Middle frontal gyrus (tissue), 1 donor: ENCODE results near the gene SVOP.
"Not testable (repeated sequence)": the region's sequence is repeated elsewhere in the genome, so short reads cannot be mapped to it uniquely, and the experiment has no call there.

ENCODE experiments used
- DNase-seq: peaks from one replicate; pipeline ENCODE4 v3.0.0-alpha.2; 2015; ENCODE audit warnings: low spot score; ENCODE audit errors: extremely low spot score

SVOP gene

GRCh38 chr12:108896336-108896735 lies 124.5 kb downstream of the SVOP start:
- DNase-seq: no peak

- no peak for DNase-seq
Observed at GRCh38 chr12:108895220-108895802, 125.6 kb downstream of the SVOP start.

DNA sequence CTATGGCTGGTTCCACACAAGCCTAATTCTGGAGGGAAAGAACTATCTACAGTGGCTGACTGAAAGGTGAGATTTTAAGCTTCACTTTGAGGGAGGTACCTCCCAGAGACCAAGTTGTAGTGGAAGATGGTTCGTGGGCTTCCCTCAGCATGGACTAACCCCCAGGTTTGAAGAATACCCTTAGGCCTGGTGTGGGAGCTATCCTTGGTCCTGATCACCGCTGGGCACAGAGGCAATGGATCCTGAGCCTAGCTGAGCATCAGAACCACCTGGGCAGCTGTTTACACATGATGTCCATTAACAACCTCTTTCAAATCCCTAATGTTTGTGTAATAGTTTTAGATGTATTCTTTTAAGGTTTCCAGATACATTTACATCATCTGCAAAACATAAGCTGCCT lies 130.7 kb downstream of the SVOP start:
- DNase-seq: no peak

DNA sequence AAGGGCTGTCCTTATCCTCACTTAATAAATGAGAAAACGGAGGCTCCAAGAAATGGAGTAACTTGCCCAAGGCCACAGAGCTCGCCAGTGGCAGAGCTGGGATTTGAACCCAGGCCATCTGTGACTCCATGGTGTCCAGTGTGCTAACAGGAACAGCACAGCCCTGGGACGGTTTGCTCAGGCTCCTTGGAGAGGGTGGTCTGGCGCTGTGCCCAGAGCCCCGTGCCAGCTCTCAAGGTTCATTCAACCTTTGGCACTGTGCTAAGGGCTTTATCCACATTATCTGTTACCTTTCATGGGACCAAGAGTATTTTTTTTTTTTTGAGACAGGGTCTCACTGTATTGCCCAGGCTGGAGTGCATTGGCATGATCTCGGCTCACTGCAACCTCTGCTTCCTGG lies 132.8 kb downstream of the SVOP start:
- DNase-seq: no peak

DNA sequence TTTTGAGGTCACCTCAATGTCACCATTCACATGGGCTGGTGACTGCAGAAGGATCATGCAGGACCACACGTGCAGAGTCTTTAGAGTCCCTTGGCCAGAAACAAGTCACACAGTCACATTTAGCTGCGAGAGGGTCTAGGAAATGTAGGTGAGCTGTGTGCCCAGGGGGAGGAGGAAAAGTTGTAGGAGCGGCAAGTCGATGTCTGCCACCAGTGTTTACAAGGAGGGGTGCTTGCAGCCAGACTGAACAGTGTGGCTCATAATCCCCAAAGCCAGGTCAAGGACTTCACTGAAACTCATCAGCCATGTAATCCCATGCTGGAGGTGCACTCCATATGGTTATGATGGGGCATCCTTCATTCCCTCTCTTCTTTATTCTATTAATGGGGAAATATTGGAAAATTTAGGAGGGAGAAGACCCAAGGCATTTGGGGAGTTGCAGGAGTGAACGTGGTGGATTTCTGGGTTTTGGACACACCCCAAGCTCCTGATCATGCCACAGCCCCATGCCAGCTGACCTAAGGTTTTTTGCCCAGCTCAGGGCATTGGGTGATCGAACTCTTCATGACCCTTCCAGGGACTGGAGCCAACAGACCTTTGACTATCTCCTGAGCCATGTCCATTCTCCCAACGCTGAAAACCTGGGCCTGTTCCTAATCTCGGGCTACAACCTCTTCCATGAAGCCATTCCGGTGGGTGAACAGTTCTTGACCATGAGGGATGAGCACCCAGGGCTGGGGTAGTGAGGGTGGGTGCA lies 133.8 kb downstream of the SVOP start:
- no peak for DNase-seq

- no peak for DNase-seq
Observed at GRCh38 chr12:108884116-108885012, 136.5 kb downstream of the SVOP start.

GRCh38 chr12:108881953-108882352 lies 138.9 kb downstream of the SVOP start:
- no peak for DNase-seq

- DNase-seq: no peak
Observed at GRCh38 chr12:108879615-108880254, 141.1 kb downstream of the SVOP start, which contains the start of gene DAO. TSS of gene DAO (plus strand) at chr12:108880092. CDS start at chr12:108885007, 4,915 bp downstream.

- no peak for DNase-seq
Observed at GRCh38 chr12:108876550-108876949, 144.3 kb downstream of the SVOP start.

DNA sequence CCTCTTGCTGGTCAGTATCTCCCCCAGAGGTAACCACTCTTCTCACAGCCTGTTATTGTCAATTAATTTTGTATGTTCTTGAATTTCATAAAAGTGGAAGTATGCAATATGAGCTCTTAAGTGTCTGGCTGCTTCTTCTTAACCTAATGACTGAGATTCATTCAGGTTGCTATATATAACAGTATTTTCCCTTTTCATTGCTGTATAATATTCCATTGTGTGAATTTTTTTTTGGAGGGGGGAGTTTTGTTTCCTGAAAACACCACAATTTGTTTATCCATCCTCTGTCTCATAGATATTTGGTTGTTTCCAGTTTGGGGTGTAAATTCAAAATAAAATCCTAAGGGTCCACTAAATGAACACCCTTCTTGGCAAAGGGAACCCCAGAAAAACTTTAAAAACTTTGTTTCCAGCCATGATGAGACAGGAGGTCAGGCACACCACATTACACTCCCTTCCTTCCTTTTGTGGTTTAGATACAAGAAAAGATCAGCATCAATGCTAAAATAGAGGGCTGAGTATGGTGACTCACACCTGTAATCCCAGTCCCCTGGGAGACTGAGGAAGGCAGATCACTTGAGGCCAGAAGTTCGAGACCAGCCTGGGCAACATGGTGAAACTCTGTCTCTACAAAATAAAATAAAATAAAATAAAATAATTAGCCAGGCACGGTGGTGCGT lies 145.0 kb downstream of the SVOP start:
- DNase-seq: no peak

- no peak for DNase-seq
Observed at GRCh38 chr12:108875280-108875679, 145.6 kb downstream of the SVOP start.

DNA sequence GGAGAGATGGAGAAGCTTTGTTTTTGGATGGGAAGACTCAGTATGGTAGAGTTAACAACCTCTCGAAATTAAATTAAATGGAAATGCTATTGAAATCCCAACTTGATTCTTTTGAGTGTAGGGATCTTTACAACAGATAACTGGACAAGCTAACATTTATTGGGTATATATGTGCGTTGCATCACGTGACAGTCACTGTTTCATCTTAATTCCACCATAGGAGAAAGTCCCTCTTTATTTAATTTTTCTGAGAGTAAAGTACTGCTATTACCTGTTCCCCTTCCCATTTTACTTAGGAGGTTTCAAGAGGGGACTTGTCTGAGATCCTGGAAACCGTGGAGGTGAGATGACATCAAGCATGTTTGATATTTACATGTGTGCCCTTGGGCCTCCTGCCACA lies 152.1 kb downstream of the SVOP start:
- DNase-seq: no peak

- DNase-seq: not testable (repeated sequence)
Observed at GRCh38 chr12:108866083-108866482, 154.8 kb downstream of the SVOP start.

GRCh38 chr12:108865169-108865568 lies 155.7 kb downstream of the SVOP start:
- no peak for DNase-seq

GRCh38 chr12:108862588-108862959 lies 158.3 kb downstream of the SVOP start:
- no peak for DNase-seq

DNA sequence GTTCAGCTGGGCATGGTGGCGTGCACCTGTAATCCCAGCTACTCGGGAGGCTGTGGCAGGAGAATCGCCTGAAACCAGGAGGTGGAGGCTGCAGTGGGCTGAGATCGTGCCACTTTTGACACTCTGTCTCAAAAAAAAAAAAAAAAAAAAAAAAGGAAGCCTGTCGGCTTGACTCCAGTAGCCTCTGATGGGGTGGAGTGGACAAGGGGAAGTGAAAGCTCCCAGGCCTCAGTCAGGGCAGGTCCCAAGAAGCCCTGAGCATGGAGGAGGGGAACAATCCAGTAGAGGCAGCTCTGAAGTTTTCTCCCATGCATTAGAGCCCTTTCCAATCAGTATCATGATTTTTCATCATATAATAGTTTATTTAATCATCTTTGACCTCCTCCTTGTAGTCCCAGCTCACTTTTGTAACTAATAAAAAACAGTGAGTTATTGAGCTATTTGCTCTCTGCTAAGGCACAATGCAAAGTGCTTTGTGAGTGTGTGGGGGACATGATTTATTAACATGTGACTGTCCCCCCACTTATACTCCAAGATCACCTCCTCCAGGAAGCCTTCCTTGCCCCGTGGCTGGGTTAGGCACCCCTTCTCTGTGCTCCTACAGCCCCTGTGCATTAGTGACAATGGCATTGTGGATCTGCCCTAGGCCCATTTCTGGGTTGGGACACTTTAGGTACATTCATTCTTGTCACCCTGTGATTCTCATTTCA lies 158.8 kb downstream of the SVOP start:
- no peak for DNase-seq

GRCh38 chr12:108860443-108860842 lies 160.4 kb downstream of the SVOP start:
- no peak for DNase-seq

DNA sequence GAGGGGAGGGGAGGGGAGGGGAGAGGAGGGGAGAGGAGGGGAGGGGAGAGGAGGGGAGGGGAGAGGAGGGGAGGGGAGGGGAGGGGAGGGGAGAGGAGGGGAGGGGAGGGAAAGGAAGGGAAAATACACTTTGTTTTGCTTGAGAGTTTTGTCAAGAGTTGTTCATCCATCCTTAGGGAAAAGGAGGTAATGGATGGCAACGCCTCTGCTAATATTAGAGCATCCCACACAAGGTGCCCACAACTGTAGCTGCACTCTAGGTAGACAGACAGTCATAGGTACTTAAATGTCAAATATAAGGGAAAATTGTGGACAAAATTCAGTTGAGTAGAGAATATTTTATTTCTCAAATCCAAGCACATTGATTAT lies 161.0 kb downstream of the SVOP start:
- no peak for DNase-seq

- DNase-seq: not testable (repeated sequence)
Observed at GRCh38 chr12:108859141-108859922, 161.5 kb downstream of the SVOP start.
